Subcutaneous adipose tissue (tissue), 4 donors: Measurements from ENCODE around the gene KMT2C. TPM values are rescaled to one million over a fixed set of nuclear protein-coding genes. Genes with fewer than 3 reads are reported as not detected.

Experiments used
- CTCF ChIP-seq: fragments of 450-650 bp; IDR thresholded peaks from one replicate; pipeline ENCODE4 v1.5.1; 2016; ENCODE audit warnings: low read depth, mild to moderate bottlenecking, control low read depth, antibody characterized with exemption, moderate library complexity
- total RNA-seq, 4 donors: library from RNA; depleted of rRNA; stranded (reverse); fragments of >200 nt; gene quantifications; one replicate each; pipeline ENCODE4 v1.1.0, GENCODE V29; 2016

Gene KMT2C
- total RNA-seq, 4 donors from 2014 or later, result 68.7 to 86.8 (median 70.5) TPM

- no peak for TF ChIP-seq CTCF
Observed at GRCh38 chr7:152443586-152443985, 7.8 kb upstream of the KMT2C start.

GRCh38 chr7:152442330-152442835 lies 6.6 kb upstream of the KMT2C start:
- TF ChIP-seq CTCF, result no peak

- no peak for TF ChIP-seq CTCF
Observed at GRCh38 chr7:152436111-152436930, 518 bp upstream of the KMT2C start.

- TF ChIP-seq CTCF, result no peak
Observed at GRCh38 chr7:152430854-152431253, 4.9 kb downstream of the KMT2C start.

GRCh38 chr7:152424348-152425108 lies 11.3 kb downstream of the KMT2C start:
- TF ChIP-seq CTCF, result no peak

GRCh38 chr7:152423991-152424347 lies 11.8 kb downstream of the KMT2C start:
- TF ChIP-seq CTCF, result no peak
